ENCODE results near the gene GCKR.

The GCKR gene, protein sequence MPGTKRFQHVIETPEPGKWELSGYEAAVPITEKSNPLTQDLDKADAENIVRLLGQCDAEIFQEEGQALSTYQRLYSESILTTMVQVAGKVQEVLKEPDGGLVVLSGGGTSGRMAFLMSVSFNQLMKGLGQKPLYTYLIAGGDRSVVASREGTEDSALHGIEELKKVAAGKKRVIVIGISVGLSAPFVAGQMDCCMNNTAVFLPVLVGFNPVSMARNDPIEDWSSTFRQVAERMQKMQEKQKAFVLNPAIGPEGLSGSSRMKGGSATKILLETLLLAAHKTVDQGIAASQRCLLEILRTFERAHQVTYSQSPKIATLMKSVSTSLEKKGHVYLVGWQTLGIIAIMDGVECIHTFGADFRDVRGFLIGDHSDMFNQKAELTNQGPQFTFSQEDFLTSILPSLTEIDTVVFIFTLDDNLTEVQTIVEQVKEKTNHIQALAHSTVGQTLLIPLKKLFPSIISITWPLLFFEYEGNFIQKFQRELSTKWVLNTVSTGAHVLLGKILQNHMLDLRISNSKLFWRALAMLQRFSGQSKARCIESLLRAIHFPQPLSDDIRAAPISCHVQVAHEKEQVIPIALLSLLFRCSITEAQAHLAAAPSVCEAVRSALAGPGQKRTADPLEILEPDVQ

DNA sequence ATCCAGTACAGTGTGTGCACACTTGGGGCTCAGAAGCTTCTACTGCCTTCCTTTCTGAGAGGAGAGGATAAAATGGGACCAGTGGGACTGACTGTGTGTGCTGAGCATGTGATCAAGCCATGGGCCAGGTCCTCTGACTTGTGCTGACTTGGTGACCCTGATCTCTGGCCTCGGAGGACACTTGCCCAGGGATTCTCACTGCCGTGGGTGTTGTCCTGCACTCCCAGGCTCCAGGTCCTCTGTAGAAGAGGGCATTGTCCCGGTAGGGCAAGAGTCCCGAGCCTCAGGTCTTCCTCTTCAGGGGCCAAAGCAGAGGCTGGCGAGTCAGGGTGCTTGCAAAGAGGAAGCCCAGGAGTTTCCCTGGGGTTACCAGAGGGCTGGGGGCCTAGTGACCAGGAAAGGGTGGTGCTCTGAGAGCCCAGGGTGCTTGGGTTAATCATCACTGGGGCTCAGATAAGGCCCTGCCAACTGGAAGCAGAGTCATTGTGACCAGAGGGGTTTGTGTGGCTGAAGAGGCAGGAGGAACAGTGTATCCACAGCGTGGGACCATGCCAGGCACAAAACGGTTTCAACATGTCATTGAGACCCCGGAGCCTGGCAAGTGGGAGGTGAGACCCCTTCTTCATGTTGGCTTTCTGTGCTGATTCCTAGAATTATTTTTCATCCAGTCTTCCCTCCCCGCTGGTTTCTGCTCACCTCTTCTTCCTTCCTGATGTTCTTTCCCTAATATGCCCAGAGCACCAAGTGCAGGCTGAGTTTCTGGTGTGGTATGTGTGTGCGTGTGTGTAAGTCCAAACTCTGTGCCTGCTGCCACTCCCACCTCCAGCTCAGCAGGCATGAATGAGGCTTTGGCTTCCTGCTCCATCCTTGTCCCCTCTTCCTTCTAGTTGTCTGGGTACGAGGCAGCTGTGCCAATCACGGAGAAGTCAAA is at the start of gene GCKR:
TSS of gene GCKR (plus strand) at position 483 of the 931 bp plus-strand sequence. CDS start at position 549, 66 bp downstream.
- DNase-seq (ENCODE audit: low spot score): no peak

DNA sequence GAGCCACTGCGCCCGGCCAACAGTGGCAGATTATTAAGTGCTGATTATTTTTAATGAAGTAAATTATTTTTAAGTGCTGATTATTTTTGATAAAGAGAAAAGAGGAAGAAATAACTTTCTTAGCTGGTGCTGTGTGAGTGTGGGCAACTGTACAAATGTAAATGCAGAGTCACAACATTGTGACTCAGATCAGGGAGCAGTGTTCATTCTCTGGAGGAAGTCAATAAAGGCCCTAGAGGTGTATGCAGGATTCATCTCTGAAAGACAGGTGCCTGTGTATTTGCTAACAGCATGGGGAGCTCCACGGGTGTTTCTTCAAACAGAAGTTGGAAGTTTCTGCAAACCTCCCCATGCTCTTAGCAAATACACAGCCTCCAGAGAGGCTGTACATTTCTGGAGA is 48.3 kb upstream of the GCKR start:
- no peak for DNase-seq (ENCODE audit: low spot score)

DNA sequence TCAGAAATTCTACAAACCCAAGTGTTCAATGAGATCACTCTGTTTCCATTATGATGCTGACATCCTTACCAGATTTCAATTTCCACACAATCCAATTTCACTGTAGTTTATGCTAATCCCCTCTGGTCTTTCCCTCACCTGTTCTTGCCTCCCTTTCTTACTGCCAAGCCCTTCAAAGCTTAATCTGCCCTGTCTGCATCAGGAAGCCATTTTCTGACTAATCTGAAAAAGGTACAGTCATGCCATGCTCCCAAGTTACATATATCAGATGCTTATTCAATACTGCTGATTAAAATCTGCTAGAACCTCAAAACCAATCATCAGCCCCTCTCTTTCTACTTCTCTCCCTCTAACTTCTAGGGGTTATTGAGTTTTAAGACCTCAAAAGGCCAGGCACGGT is 45.5 kb upstream of the GCKR start:
- DNase-seq (ENCODE audit: low spot score): no peak

DNA sequence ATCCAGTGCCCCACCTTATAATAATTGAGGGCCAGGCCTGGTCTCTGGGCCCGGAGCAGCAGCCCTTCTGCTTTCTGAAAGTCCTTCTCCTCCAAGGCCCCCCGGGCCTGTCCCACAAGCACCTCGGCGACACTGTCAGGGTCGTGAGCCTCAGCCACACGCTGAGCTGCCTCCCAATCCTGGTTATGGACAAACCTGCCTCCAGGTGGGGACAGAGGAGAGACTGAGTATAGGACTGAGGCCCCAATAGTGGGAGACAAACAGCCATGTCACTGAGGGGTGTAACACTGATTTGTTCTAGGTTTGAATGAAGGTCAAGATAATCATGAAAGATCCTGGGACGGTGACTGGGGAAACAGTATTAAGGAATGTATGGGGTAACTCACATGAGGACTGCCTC is 42.7 kb upstream of the GCKR start:
- DNase-seq (ENCODE audit: low spot score): no peak

DNA sequence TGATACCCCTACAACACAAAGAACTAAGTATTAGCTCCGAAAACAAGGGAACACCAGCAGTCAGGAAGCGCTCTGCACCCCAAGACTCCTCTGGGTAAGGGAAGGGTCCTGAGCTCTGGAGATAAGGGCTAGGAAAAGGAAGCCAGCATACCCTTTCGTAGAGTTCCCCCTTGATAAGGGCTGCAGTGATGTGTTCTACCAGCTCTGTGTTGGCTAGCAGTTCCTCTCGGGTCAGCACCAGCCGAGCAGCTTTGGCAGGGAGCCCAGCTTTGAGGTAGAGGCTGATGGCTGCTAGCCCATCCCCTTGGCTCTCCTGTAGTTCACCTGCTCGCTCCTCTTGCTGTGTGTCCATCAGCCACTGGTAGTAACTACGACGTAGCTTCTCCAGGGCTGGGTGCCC is 35.5 kb upstream of the GCKR start:
- no peak for DNase-seq (ENCODE audit: low spot score)

DNA sequence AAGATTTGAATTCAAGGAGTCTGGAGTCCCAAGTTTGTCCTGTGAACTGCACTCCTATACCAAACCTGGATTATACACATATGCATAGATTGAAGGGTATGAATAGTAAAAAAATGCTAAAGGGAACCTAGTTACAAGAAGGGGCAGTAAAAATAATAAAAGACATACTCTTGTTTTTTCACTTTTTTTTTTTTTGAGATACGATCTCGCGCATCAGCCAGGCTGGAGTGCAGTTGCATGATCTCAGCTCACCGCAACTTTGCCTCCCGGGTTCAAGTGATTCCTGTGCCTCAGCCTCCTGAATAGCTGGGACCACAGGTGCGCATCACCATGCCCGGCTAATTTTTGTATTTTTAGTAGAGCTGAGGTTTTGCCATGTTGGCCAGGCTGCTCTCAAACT is 32.2 kb upstream of the GCKR start:
- no peak for DNase-seq (ENCODE audit: low spot score)

DNA sequence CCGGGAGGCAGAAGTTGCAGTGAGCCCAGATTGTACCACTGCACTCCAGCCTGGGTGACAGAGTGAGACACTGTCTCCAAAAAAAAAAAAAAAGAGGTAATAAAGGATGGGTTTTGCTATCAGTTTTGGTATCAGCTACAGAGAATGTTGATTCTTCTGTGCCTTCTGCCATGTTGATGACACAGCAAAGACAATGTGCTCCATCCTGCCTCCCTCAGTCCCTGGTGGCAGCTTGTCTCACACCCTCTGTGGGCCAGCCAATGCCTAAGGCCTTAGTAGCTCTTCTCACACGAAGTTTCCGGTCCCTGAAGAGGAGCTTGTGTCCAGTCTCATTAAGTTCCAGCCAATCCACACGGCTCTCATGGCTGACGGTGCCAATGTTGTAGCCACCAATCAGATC is 24.7 kb upstream of the GCKR start:
- DNase-seq (ENCODE audit: low spot score): no peak

DNA sequence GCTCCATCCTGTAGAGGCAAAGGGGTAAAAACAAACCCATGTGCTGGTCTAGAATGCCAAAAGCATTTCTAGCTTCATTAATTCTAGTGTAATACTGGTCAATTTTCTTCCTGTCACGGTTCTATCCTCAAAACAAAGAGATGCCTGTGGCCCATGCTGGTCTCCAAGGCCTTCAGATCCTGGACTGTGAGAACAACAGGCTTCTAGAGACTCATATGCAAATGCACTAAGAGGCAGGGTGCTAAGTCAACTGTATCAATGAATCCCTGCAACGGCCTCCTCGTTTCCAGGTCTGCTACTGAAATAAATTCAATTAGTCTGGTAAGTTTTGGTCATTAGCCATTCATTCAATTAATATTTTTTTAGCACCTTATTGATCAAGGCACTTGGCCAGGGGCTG is 11.1 kb upstream of the GCKR start:
- no peak for DNase-seq (ENCODE audit: low spot score)

DNA sequence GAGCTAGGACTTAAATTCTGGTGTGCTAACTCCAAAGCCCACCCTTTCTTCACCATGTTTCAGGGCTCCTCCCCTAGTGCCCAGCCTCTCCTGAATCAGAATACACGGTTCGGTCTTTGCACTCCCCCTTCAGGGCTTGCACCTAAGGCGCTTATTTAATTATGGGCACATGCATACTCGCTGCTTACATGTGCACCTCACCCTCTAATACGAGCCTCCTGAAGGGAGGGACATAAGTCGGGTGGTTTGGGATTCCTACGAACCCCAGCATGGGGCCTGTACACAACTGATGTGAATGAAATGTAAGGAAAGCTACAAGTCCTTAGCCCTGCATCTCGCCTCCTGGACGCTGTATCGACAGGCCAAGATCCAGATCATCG is 7.5 kb upstream of the GCKR start:
- DNase-seq (ENCODE audit: low spot score): no peak

DNA sequence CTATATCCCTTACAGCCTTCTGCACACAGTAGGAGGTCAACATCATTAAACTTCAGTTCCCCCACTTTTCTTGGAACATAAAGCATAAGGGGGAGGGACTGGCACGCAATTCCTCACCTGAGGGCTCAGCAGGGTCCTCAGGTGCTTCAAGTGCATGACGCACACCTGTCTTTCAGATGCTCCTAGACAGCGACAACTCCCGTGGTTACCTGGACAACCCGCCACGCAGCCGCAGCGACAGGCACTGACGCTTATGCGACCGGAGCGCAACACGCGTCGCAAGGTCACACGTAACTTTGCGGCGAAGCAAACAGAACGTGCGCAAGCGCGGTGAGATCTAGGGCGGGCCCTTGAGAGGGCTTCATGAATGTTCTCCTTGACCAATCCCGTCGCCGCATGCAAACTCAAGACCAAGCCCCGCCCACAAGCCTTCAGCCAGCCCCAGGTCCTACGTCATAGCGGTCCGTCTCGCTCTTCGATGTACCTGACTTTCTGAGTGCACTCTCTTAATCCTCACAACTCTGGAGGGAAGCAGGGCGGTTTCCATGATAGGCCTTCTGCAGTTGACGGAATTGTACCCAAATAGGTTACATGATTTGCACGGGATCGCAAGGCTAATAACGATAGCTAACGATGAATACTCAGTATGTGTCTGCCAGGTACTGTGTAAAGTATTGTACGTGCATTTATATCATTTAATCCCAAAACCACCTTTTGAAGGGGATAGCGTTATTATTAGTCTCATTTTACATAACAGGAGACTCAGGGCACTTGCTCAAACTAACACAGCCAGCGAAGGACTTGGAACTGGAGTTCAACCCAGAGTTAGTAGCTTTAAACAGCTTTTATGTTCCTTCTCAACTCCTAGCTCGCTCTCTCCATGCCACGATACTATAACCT is 6.9 kb upstream of the GCKR start, which contains the start of gene IFT172:
TSS of gene IFT172 (minus strand) at position 246 of the 900 bp plus-strand sequence. CDS start at position 156, 90 bp downstream.
- peak; percentile 100 for DNase-seq (ENCODE audit: low spot score)

DNA sequence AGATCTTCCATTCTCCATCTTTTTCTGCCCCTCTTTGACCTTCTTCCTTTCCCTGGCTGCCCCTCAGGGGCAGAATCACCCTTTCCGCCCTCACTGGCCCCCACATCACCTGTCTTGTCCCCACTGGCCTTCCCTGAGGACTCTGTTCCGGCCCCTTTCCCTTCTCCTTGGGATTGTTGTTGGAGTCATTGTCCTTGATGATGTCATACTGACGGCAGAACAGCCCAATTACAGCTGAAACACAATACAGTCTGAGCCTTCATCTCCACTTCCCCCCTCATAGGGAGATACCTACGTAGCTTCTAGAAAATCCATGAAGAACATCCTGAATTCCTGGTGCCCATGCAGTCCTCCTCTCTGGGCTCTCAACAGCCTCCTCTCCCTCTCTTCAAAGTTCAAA is 4.1 kb upstream of the GCKR start:
- no peak for DNase-seq (ENCODE audit: low spot score)

DNA sequence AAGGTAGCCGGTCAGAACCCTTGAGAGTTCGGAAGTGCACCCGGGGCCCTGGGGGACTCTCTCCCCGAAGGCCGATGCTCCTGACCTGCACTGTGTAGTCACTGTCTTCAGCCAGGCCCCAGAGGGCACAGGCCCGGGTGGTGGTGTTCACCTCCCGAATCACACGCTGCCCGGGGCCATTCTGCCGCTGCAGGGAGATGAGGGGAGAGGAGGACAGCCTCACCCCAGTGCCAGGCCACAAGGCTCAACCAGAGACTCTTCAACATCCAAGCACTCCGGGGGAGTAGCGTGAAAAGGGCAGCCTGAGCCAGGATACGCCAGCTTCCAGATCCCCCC is 2.7 kb upstream of the GCKR start:
- no peak for DNase-seq (ENCODE audit: low spot score)

DNA sequence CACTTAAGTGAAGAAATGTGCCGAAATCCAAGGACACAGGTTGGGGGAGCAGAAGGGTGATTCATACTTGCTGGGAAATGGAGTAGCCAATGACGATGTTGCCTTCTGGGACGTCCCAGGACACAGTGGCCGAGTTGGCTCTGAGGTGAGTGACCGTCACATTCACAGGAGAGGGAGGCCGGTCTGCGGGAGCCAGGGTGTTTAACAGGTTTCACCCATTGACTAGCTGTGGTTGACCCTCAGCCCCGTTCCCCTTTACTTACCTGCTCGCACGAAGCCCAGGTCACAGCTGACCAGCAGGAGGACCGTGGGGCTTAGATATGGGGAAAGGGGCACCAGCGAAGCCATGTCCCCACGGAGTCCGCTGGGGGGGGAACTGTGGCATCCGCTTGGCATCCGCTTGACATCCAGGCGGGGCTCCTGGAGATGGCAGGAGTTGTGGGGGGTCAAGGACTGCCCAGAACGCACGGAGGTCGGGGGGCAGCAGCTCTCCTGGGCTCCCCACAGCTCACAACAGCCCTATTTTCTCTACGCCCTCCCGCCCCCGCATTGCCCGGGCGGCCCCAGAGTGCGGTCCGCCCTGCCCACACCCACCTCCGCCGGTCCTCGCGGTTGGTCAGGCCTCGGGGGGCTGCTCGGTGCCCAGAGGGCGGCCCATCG is 2.2 kb upstream of the GCKR start:
- DNase-seq (ENCODE audit: low spot score): no peak

DNA sequence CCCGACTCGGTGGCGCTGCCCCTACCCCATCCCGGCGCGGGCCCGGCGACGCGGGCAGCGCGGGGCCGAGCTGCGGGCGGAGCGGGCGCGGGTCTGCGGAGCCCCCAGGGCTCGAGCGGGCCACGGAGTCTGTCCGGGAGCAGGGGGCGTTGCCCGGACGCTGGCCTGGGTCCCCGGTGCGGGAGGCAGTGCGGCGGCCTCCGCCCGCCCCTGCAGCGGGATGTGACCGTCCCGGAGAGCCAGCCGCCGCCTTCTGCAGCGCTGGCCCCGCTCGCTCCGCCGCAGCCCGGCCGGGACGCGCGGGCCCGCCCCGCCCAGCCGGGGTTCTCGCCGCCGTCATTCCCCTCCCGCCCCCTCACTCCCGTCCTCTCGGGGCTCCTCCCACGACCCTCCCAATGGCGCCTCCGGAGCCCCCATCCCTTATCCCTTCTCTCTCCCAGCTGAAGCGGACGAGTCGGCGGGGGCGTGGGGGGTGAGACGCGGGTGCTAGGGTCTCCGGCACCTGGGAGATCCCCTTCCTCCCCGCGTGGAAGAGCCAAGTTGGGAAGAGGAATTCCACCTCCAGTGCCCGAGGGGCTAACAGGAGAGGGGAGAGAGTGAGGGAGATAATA is 1.6 kb upstream of the GCKR start, which contains the start of gene FNDC4:
TSS of gene FNDC4 (minus strand) at position 257 of the 611 bp plus-strand sequence. CDS start 521 bp downstream, outside the sequence.
- peak; percentile 19 for DNase-seq (ENCODE audit: low spot score)

DNA sequence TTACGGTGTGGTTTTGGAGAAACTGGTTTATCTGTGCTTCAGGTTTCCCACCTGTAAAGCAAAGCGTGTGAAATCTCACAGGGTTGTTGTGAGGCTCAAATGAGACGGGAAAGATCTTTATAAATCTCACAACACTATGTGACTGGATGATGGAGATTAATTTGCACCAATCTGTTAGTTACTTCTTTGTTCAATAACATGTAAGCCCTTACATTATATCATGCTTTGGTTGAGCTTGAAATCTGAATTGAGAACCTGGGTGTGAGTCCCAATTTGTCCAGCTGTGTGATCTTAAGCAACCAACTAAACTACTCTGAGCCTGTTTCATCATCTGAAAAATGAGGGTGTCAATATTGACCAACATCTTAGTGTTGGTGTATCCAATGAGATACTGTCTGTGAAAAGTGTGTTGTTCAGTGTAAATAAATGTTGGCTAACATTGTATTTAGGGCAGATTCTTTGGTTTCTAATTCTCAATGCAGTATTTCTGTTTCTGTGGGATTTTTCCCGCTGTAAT is 741 bp upstream of the GCKR start:
- no peak for DNase-seq (ENCODE audit: low spot score)

DNA sequence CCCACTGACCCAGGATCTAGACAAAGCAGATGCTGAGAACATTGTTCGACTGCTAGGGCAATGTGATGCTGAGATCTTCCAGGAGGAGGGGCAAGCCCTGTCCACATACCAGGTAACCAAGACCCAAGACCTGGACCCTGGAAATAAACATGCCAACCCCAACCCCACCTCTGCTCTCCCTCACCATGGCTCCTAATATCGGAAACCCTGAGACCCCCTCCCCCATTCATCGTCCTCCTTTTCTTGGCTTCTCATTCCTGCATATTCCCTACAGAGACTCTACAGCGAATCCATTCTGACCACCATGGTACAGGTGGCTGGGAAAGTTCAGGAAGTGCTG is 619 bp downstream of the GCKR start:
- DNase-seq (ENCODE audit: low spot score): no peak

DNA sequence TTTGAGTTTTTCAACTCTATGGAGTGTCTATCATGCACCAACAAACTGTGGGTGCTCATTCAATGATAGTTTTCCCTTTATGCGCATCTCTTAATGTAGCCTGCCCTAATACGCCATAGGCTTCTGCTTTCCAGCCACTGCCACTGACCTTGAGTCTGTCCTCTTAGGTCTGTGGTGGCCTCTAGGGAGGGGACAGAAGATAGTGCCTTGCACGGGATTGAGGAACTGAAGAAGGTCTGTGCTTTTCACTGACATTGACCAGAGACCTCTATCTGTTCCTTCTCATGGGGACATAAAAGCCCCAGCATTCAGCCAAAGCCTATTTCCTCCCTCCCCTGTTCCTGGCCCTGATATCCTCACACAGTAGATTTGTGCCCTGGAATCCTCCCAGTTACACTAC is 2.3 kb downstream of the GCKR start:
- DNase-seq (ENCODE audit: low spot score): no peak

DNA sequence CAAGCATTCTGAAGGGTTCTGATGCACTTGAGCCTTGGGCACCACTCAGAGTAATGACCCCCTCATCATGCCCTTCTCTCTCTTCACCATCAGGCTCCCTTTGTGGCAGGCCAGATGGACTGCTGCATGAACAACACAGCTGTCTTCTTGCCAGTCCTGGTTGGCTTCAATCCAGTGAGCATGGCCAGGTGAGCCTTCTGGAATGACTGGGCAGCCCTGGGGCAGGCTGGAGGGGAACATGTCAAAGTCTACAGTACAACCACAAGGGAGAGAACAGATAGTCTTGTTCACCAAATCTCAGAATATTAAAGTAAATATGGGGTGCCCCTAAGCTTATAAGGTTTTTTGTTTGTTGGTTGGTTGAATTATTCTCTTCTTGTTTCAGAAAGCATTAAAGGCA is 4.4 kb downstream of the GCKR start:
- no peak for DNase-seq (ENCODE audit: low spot score)

DNA sequence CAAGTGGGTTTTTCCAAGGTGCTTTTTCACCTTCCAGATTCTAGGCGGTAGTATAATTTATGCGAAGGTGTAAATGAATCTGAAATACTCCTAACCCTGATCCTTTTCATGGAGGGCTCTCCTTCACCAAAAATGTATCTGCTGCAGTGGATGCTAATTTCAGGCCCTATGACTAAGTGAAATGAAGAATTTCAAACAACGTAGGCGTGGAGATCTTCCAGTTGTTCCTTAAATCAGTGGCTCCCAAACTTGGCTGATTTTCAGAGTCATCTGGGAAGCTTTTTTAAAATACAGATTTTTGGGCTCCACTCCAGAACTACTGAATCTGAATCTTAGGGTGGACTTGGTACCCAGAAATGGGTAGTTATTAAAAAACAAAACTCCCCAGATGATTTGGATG is 5.5 kb downstream of the GCKR start:
- DNase-seq (ENCODE audit: low spot score): no peak

DNA sequence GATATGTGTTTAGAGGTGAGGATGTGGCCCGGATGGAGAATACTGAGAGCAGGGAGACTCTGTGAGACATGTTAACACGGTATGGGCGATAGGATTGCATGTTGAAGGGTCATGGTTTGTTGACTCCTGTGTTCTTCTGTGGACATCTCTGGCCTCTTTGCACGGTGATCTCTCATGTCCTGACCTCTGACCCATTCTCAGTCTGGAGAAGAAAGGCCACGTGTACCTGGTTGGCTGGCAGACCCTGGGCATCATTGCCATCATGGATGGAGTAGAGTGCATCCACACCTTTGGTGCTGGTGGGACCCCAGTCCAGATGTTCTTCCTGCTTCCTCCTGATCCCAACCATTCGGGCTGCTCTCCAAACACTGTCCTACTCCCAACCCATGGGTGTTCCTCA is 9.9 kb downstream of the GCKR start:
- DNase-seq (ENCODE audit: low spot score): no peak

DNA sequence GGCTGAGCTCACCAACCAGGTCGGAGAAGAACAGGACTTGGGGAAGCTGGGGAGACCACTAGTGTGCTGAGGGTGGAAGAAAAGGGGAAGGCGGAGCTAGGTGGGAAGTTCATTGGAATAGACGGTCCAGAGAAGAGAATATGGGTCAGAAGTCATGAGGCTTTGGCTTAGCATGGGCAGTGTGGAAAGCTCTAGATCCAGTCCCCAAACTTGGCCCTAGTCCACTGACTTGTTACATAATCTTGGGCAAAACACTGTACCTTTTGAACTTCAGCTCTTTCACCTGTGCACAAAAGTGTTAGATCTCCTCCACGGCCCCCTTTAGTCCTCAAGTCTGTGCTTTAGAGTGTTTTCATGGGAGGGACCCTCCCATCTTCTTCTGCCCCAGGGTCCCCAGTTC is 10.7 kb downstream of the GCKR start:
- DNase-seq (ENCODE audit: low spot score): no peak

All from LoVo (cell line).